ENCODE measurements around the gene TADA2A.
"Not testable (repeated sequence)": the region's sequence is repeated elsewhere in the genome, so short reads cannot be mapped to it uniquely, and the experiment has no call there.

The TADA2A gene

GRCh38 chr17:37405955-37406634, 591 bp upstream of the TADA2A start:
- H3K9me3 ChIP-seq (ENCODE audit: control insufficient read depth, low read depth, low read length) = no peaks in the 10 kb centered on the region
- peak overlapping the region; percentile 52 for H3K27ac ChIP-seq (ENCODE audit: low read length)
- no peaks in the 10 kb centered on the region for H3K27me3 ChIP-seq (ENCODE audit: control insufficient read depth, insufficient read depth, low read length)
- H3K36me3 ChIP-seq (ENCODE audit: control insufficient read depth, low read depth, low read length) = peaks cover 2% of the 10 kb centered on the region
- H3K4me1 ChIP-seq (ENCODE audit: control insufficient read depth, low read depth, low read length) = no peaks in the 10 kb centered on the region
- peak overlapping the region; percentile 68 for H3K4me3 ChIP-seq (ENCODE audit: low read length)
- peak overlapping the region; percentile 86 for H3K9ac ChIP-seq (ENCODE audit: low read length)

GRCh38 chr17:37408145-37408479, 1.4 kb downstream of the TADA2A start:
- H3K4me1 ChIP-seq (ENCODE audit: control insufficient read depth, low read depth, low read length); H3K4me3 ChIP-seq (ENCODE audit: low read length); H3K27me3 ChIP-seq (ENCODE audit: control insufficient read depth, insufficient read depth, low read length); H3K9ac ChIP-seq (ENCODE audit: low read length); H3K27ac ChIP-seq (ENCODE audit: low read length); H3K9me3 ChIP-seq (ENCODE audit: control insufficient read depth, low read depth, low read length): not testable (repeated sequence)
- peaks cover 11% of the 10 kb centered on the region for H3K36me3 ChIP-seq (ENCODE audit: control insufficient read depth, low read depth, low read length)

GRCh38 chr17:37410357-37410756, 3.7 kb downstream of the TADA2A start:
- Histone ChIP-seq H3K27ac (ENCODE audit: low read length) (no peak overlapping the region), H3K36me3 (ENCODE audit: control insufficient read depth, low read depth, low read length) (peaks cover 30% of the 10 kb centered on the region), H3K27me3 (ENCODE audit: control insufficient read depth, insufficient read depth, low read length) (no peaks in the 10 kb centered on the region), H3K9me3 (ENCODE audit: control insufficient read depth, low read depth, low read length) (no peaks in the 10 kb centered on the region), H3K9ac (ENCODE audit: low read length) (no peak overlapping the region), H3K4me1 (ENCODE audit: control insufficient read depth, low read depth, low read length) (no peaks in the 10 kb centered on the region), H3K4me3 (ENCODE audit: low read length) (no peak overlapping the region)

- Histone ChIP-seq H3K9ac (ENCODE audit: low read length) (no peak overlapping the region), H3K27ac (ENCODE audit: low read length) (no peak overlapping the region), H3K4me3 (ENCODE audit: low read length) (no peak overlapping the region), H3K36me3 (ENCODE audit: control insufficient read depth, low read depth, low read length) (peaks cover 30% of the 10 kb centered on the region), H3K4me1 (ENCODE audit: control insufficient read depth, low read depth, low read length) (no peaks in the 10 kb centered on the region), H3K27me3 (ENCODE audit: control insufficient read depth, insufficient read depth, low read length) (no peaks in the 10 kb centered on the region), H3K9me3 (ENCODE audit: control insufficient read depth, low read depth, low read length) (no peaks in the 10 kb centered on the region)
Measured at GRCh38 chr17:37413875-37414519, 7.3 kb downstream of the TADA2A start.

GRCh38 chr17:37417852-37418251, 11.2 kb downstream of the TADA2A start:
- H3K9me3 ChIP-seq (ENCODE audit: control insufficient read depth, low read depth, low read length) = no peaks in the 10 kb centered on the region
- no peak overlapping the region for H3K9ac ChIP-seq (ENCODE audit: low read length)
- H3K27me3 ChIP-seq (ENCODE audit: control insufficient read depth, insufficient read depth, low read length) = no peaks in the 10 kb centered on the region
- no peak overlapping the region for H3K4me3 ChIP-seq (ENCODE audit: low read length)
- no peak overlapping the region for H3K27ac ChIP-seq (ENCODE audit: low read length)
- no peaks in the 10 kb centered on the region for H3K4me1 ChIP-seq (ENCODE audit: control insufficient read depth, low read depth, low read length)
- H3K36me3 ChIP-seq (ENCODE audit: control insufficient read depth, low read depth, low read length) = peaks cover 23% of the 10 kb centered on the region

- Histone ChIP-seq H3K4me1 (ENCODE audit: control insufficient read depth, low read depth, low read length) (no peaks in the 10 kb centered on the region), H3K9me3 (ENCODE audit: control insufficient read depth, low read depth, low read length) (no peaks in the 10 kb centered on the region), H3K27ac (ENCODE audit: low read length) (no peak overlapping the region), H3K4me3 (ENCODE audit: low read length) (no peak overlapping the region), H3K9ac (ENCODE audit: low read length) (no peak overlapping the region), H3K36me3 (ENCODE audit: control insufficient read depth, low read depth, low read length) (peaks cover 28% of the 10 kb centered on the region), H3K27me3 (ENCODE audit: control insufficient read depth, insufficient read depth, low read length) (no peaks in the 10 kb centered on the region)
Measured at GRCh38 chr17:37422971-37423625, 16.4 kb downstream of the TADA2A start.

- no peaks in the 10 kb centered on the region for H3K4me1 ChIP-seq (ENCODE audit: control insufficient read depth, low read depth, low read length)
- no peak overlapping the region for H3K4me3 ChIP-seq (ENCODE audit: low read length)
- no peaks in the 10 kb centered on the region for H3K27me3 ChIP-seq (ENCODE audit: control insufficient read depth, insufficient read depth, low read length)
- no peaks in the 10 kb centered on the region for H3K9me3 ChIP-seq (ENCODE audit: control insufficient read depth, low read depth, low read length)
- no peak overlapping the region for H3K9ac ChIP-seq (ENCODE audit: low read length)
- H3K36me3 ChIP-seq (ENCODE audit: control insufficient read depth, low read depth, low read length) = peaks cover 32% of the 10 kb centered on the region
- H3K27ac ChIP-seq (ENCODE audit: low read length) = no peak overlapping the region
Measured at GRCh38 chr17:37425268-37425667, 18.6 kb downstream of the TADA2A start.

- peaks cover 31% of the 10 kb centered on the region for H3K36me3 ChIP-seq (ENCODE audit: control insufficient read depth, low read depth, low read length)
- no peak overlapping the region for H3K4me3 ChIP-seq (ENCODE audit: low read length)
- no peaks in the 10 kb centered on the region for H3K4me1 ChIP-seq (ENCODE audit: control insufficient read depth, low read depth, low read length)
- H3K27ac ChIP-seq (ENCODE audit: low read length) = no peak overlapping the region
- no peak overlapping the region for H3K9ac ChIP-seq (ENCODE audit: low read length)
- H3K27me3 ChIP-seq (ENCODE audit: control insufficient read depth, insufficient read depth, low read length) = no peaks in the 10 kb centered on the region
- no peaks in the 10 kb centered on the region for H3K9me3 ChIP-seq (ENCODE audit: control insufficient read depth, low read depth, low read length)
Measured at GRCh38 chr17:37429039-37429438, 22.4 kb downstream of the TADA2A start.

- Histone ChIP-seq H3K4me1 (ENCODE audit: control insufficient read depth, low read depth, low read length) (no peaks in the 10 kb centered on the region), H3K9me3 (ENCODE audit: control insufficient read depth, low read depth, low read length) (no peaks in the 10 kb centered on the region), H3K27ac (ENCODE audit: low read length) (no peak overlapping the region), H3K27me3 (ENCODE audit: control insufficient read depth, insufficient read depth, low read length) (no peaks in the 10 kb centered on the region), H3K36me3 (ENCODE audit: control insufficient read depth, low read depth, low read length) (peaks cover 31% of the 10 kb centered on the region), H3K9ac (ENCODE audit: low read length) (no peak overlapping the region), H3K4me3 (ENCODE audit: low read length) (no peak overlapping the region)
Measured at GRCh38 chr17:37429453-37429852, 22.8 kb downstream of the TADA2A start.

- Histone ChIP-seq H3K9ac (ENCODE audit: low read length) (no peak overlapping the region), H3K36me3 (ENCODE audit: control insufficient read depth, low read depth, low read length) (peaks cover 27% of the 10 kb centered on the region), H3K4me3 (ENCODE audit: low read length) (no peak overlapping the region), H3K27ac (ENCODE audit: low read length) (no peak overlapping the region), H3K4me1 (ENCODE audit: control insufficient read depth, low read depth, low read length) (no peaks in the 10 kb centered on the region), H3K9me3 (ENCODE audit: control insufficient read depth, low read depth, low read length) (no peaks in the 10 kb centered on the region), H3K27me3 (ENCODE audit: control insufficient read depth, insufficient read depth, low read length) (no peaks in the 10 kb centered on the region)
Measured at GRCh38 chr17:37430051-37430627, 23.5 kb downstream of the TADA2A start.

- Histone ChIP-seq H3K4me3 (ENCODE audit: low read length) (no peak overlapping the region), H3K9me3 (ENCODE audit: control insufficient read depth, low read depth, low read length) (no peaks in the 10 kb centered on the region), H3K36me3 (ENCODE audit: control insufficient read depth, low read depth, low read length) (peaks cover 8% of the 10 kb centered on the region), H3K9ac (ENCODE audit: low read length) (no peak overlapping the region), H3K4me1 (ENCODE audit: control insufficient read depth, low read depth, low read length) (no peaks in the 10 kb centered on the region), H3K27me3 (ENCODE audit: control insufficient read depth, insufficient read depth, low read length) (no peaks in the 10 kb centered on the region), H3K27ac (ENCODE audit: low read length) (no peak overlapping the region)
Measured at GRCh38 chr17:37432671-37433070, 26.0 kb downstream of the TADA2A start.
